Neural cell (in vitro differentiated cells): ENCODE measurements around the gene CCP110. TPM values are rescaled to one million over a fixed set of nuclear protein-coding genes. Genes with fewer than 3 reads are reported as not detected.

Source experiments
- H2AFZ ChIP-seq: fragments of 200-600, 300-800 bp; sonication (generic), shearing (Covaris generic); 2 replicates; pipeline ENCODE4 v1.6.0; 2014; ENCODE audit warnings: low read depth, mild to moderate bottlenecking, antibody characterized with exemption, low read length, moderate library complexity
- H3F3A ChIP-seq: fragments of 200-600 bp; shearing (Covaris generic); 2 replicates; pipeline ENCODE4 v1.6.1; 2016; ENCODE audit warnings: mild to moderate bottlenecking, moderate library complexity, mixed read lengths, antibody characterized with exemption, low read length; ENCODE audit not compliant: insufficient read depth, poor library complexity, severe bottlenecking
- H3K27ac ChIP-seq: fragments of 200-600, 300-800 bp; sonication (generic), shearing (Covaris generic); 2 replicates; pipeline ENCODE4 v1.5.1; 2014; ENCODE audit warnings: mild to moderate bottlenecking, low read length, moderate library complexity
- H3K27me3 ChIP-seq: fragments of 300-800, 200-600 bp; sonication (generic), shearing (Covaris generic); 2 replicates; pipeline ENCODE4 v1.6.0; 2014; ENCODE audit warnings: mild to moderate bottlenecking, low read depth, low read length, moderate library complexity; ENCODE audit not compliant: insufficient read depth
- H3K36me3 ChIP-seq: fragments of 300-800, 200-600 bp; sonication (generic), shearing (Covaris generic); 2 replicates; pipeline ENCODE4 v1.5.1; 2014; ENCODE audit warnings: mild to moderate bottlenecking, antibody characterized with exemption, low read length, moderate library complexity; ENCODE audit not compliant: insufficient read depth
- H3K4me2 ChIP-seq: fragments of 300-800, 200-600 bp; sonication (generic), shearing (Covaris generic); 2 replicates; pipeline ENCODE4 v1.6.0; 2014; ENCODE audit warnings: mild to moderate bottlenecking, low read length
- H3K4me3 ChIP-seq: fragments of 300-800, 200-600 bp; sonication (generic), shearing (Covaris generic); 2 replicates; pipeline ENCODE4 v1.5.1; 2014; ENCODE audit warnings: mild to moderate bottlenecking, low read length, moderate library complexity
- H3K79me2 ChIP-seq: fragments of 200-600 bp; shearing (Covaris generic); replicated peaks from 2 replicates; pipeline ENCODE4 v1.6.0; 2014; ENCODE audit warnings: mild to moderate bottlenecking, low read length, moderate library complexity; ENCODE audit not compliant: insufficient read depth
- H3K9ac ChIP-seq: fragments of 300-800, 200-600 bp; sonication (generic), shearing (Covaris generic); 2 replicates; pipeline ENCODE4 v1.6.1; 2016; ENCODE audit warnings: mild to moderate bottlenecking, low read length, mixed read lengths
- H3K9me2 ChIP-seq: fragments of 200-600 bp; shearing (Covaris generic); 2 replicates; pipeline ENCODE4 v1.6.1; 2016; ENCODE audit warnings: mild to moderate bottlenecking, low read length, mixed read lengths; ENCODE audit not compliant: insufficient read depth
- H3K9me3 ChIP-seq: fragments of 200-600, 300-800 bp; sonication (generic), shearing (Covaris generic); 2 replicates; pipeline ENCODE4 v1.6.1; 2016; ENCODE audit warnings: mild to moderate bottlenecking, mixed run types, low read length, moderate library complexity, mixed read lengths
- H4K20me1 ChIP-seq: fragments of 200-600 bp; shearing (Covaris generic); 2 replicates; pipeline ENCODE4 v1.6.1; 2016; ENCODE audit warnings: mild to moderate bottlenecking, mixed run types; ENCODE audit not compliant: insufficient read depth
- CTCF ChIP-seq: fragments of 450-650 bp; IDR thresholded peaks from 2 replicates; pipeline ENCODE4 v1.5.1; 2014; ENCODE audit warnings: antibody characterized with exemption, mild to moderate bottlenecking, moderate library complexity; ENCODE audit not compliant: poor library complexity, severe bottlenecking
- EP300 ChIP-seq: fragments of 450-650 bp; conservative IDR thresholded peaks from 2 replicates; pipeline ENCODE4 v1.6.1; 2014; ENCODE audit warnings: antibody characterized with exemption, mild to moderate bottlenecking, moderate library complexity; ENCODE audit not compliant: poor library complexity, severe bottlenecking
- EZH2 ChIP-seq: fragments of 200-600, 300-800 bp; shearing (Covaris generic), sonication (generic); IDR thresholded peaks from 2 replicates; pipeline ENCODE4 v1.6.1; 2014; ENCODE audit warnings: antibody characterized with exemption, low read length, borderline replicate concordance, mild to moderate bottlenecking; ENCODE audit not compliant: insufficient read depth, poor library complexity, severe bottlenecking
- MXI1 ChIP-seq: fragments of 450-650 bp; conservative IDR thresholded peaks from 2 replicates; pipeline ENCODE4 v1.6.1; 2014; ENCODE audit warnings: antibody characterized with exemption, mild to moderate bottlenecking; ENCODE audit not compliant: poor library complexity, severe bottlenecking
- POLR2AphosphoS5 ChIP-seq: IDR thresholded peaks from 2 replicates; pipeline ENCODE4 v1.6.1; 2012
- RAD21 ChIP-seq: fragments of 450-650 bp; conservative IDR thresholded peaks from 2 replicates; pipeline ENCODE4 v1.6.1; 2014; ENCODE audit warnings: antibody characterized with exemption, mild to moderate bottlenecking, moderate library complexity
- REST ChIP-seq: IDR thresholded peaks from 2 replicates; pipeline ENCODE4 v1.6.1; 2012; ENCODE audit warnings: borderline replicate concordance
- SMC3 ChIP-seq: fragments of 450-650 bp; conservative IDR thresholded peaks from 2 replicates; pipeline ENCODE4 v1.6.1; 2014; ENCODE audit warnings: antibody characterized with exemption, mild to moderate bottlenecking, moderate library complexity; ENCODE audit not compliant: poor library complexity
- TAF1 ChIP-seq: IDR thresholded peaks from 2 replicates; pipeline ENCODE4 v1.6.1; 2012; ENCODE audit warnings: low read depth
- polyA plus RNA-seq: library from polyadenylated mRNA; depleted of rRNA; stranded (reverse); fragments of >200 nt; gene quantifications from 2 replicates; pipeline ENCODE4 v1.2.3, GENCODE V29; 2014

CCP110 gene
- polyA plus RNA-seq, 1 donor from 2014 or later, result 40.3 TPM

- no peaks in the 10 kb centered on the region for H3K9me3 ChIP-seq
- H3K36me3 ChIP-seq, result peaks cover 4% of the 10 kb centered on the region
- H4K20me1 ChIP-seq, result no peaks in the 10 kb centered on the region
- no peak for TF ChIP-seq SMC3
- no peak for TF ChIP-seq POLR2AphosphoS5
- TF ChIP-seq MXI1, result no peak
- TF ChIP-seq RAD21, result no peak
- no peak for TF ChIP-seq REST
- H3K9ac ChIP-seq, result peak overlapping the region; percentile 90
- H3F3A ChIP-seq, result peaks cover 6% of the 10 kb centered on the region
- no peaks in the 10 kb centered on the region for H3K27me3 ChIP-seq
- H3K79me2 ChIP-seq, result peaks cover 30% of the 10 kb centered on the region
- peak overlapping the region; percentile 87 for H3K27ac ChIP-seq
- peak overlapping the region; percentile 86 for H3K4me3 ChIP-seq
- peak overlapping the region; percentile 87 for H3K4me2 ChIP-seq
- H3K9me2 ChIP-seq, result no peaks in the 10 kb centered on the region
- H2AFZ ChIP-seq, result no peak overlapping the region
Measured at GRCh38 chr16:19525385-19525723, 1.6 kb downstream of the CCP110 start.

- no peak overlapping the region for H3K27ac ChIP-seq
Measured at GRCh38 chr16:19527161-19527560, 3.4 kb downstream of the CCP110 start.

GRCh38 chr16:19528666-19529065 lies 4.9 kb downstream of the CCP110 start:
- Histone ChIP-seq H2AFZ (no peak overlapping the region), H3K27me3 (no peaks in the 10 kb centered on the region), H3F3A (no peaks in the 10 kb centered on the region), H3K4me2 (no peak overlapping the region), H4K20me1 (no peaks in the 10 kb centered on the region), H3K36me3 (peaks cover 4% of the 10 kb centered on the region), H3K9me2 (no peaks in the 10 kb centered on the region), H3K27ac (no peak overlapping the region), H3K9ac (no peak overlapping the region), H3K9me3 (no peaks in the 10 kb centered on the region), H3K79me2 (peaks cover 25% of the 10 kb centered on the region), H3K4me3 (no peak overlapping the region)
- TF ChIP-seq EP300, result no peak
- no peak for TF ChIP-seq MXI1
- no peak for TF ChIP-seq EZH2
- no peak for TF ChIP-seq SMC3
- TF ChIP-seq REST, result no peak
- no peak for TF ChIP-seq POLR2AphosphoS5
- TF ChIP-seq RAD21, result no peak

More at GRCh38 chr16:19527161-19527560, 3.4 kb downstream of the CCP110 start:
- TF ChIP-seq CTCF (no peak), EP300 (no peak), TAF1 (no peak)
- peaks cover 4% of the 10 kb centered on the region for H3K36me3 ChIP-seq
- H3K4me2 ChIP-seq, result no peak overlapping the region
- H3K9ac ChIP-seq, result no peak overlapping the region
- no peaks in the 10 kb centered on the region for H4K20me1 ChIP-seq
- no peaks in the 10 kb centered on the region for H3K9me2 ChIP-seq
- peaks cover 25% of the 10 kb centered on the region for H3K79me2 ChIP-seq
- no peak overlapping the region for H2AFZ ChIP-seq
- peak overlapping the region; percentile 86 for H3K4me3 ChIP-seq
- no peaks in the 10 kb centered on the region for H3K27me3 ChIP-seq
- H3K9me3 ChIP-seq, result no peaks in the 10 kb centered on the region
- no peaks in the 10 kb centered on the region for H3F3A ChIP-seq
